H9 (cell line): ENCODE data around the gene KATNA1. TPM values are rescaled to one million over a fixed set of nuclear protein-coding genes. Genes with fewer than 3 reads are reported as not detected.

Experiments used
- DNase-seq: peaks from one replicate; pipeline ENCODE4 v3.0.0-alpha.2; 2017
- H2AFZ ChIP-seq: one replicate; pipeline ENCODE4 v1.6.1; 2013; ENCODE audit warnings: mild to moderate bottlenecking, low read length, control low read depth, moderate library complexity
- H2AK5ac ChIP-seq: 2 replicates; pipeline ENCODE4 v1.6.1; 2013; ENCODE audit warnings: low read length, control low read depth, mixed read lengths; ENCODE audit not compliant: insufficient read length
- H2BK120ac ChIP-seq: one replicate; pipeline ENCODE4 v1.6.1; 2013; ENCODE audit warnings: low read depth, mild to moderate bottlenecking, low read length, control low read depth, inconsistent platforms; ENCODE audit not compliant: poor library complexity, severe bottlenecking
- H2BK12ac ChIP-seq: 2 replicates; pipeline ENCODE4 v1.6.1; 2013; ENCODE audit warnings: low read length, control low read depth, mixed read lengths, low read depth; ENCODE audit not compliant: insufficient read length
- H2BK15ac ChIP-seq: 2 replicates; pipeline ENCODE4 v1.6.1; 2013; ENCODE audit warnings: low read depth, low read length, control low read depth
- H2BK20ac ChIP-seq: one replicate; pipeline ENCODE4 v1.6.1; 2013; ENCODE audit warnings: low read depth, mild to moderate bottlenecking, low read length, control low read depth, inconsistent platforms; ENCODE audit not compliant: poor library complexity, severe bottlenecking
- H2BK5ac ChIP-seq: 2 replicates; pipeline ENCODE4 v1.6.1; 2013; ENCODE audit warnings: low read length, control low read depth, mixed read lengths; ENCODE audit not compliant: insufficient read length
- H3K14ac ChIP-seq: 2 replicates; pipeline ENCODE4 v1.6.1; 2013; ENCODE audit warnings: low read length, control low read depth; ENCODE audit not compliant: insufficient read depth
- H3K18ac ChIP-seq: 2 replicates; pipeline ENCODE4 v1.6.1; 2013; ENCODE audit warnings: low read depth, mild to moderate bottlenecking, mixed read lengths, low read length, control low read depth; ENCODE audit not compliant: insufficient read length
- H3K23ac ChIP-seq: 2 replicates; pipeline ENCODE4 v1.6.1; 2013; ENCODE audit warnings: low read length, control low read depth, mixed read lengths, low read depth; ENCODE audit not compliant: insufficient read length
- H3K23me2 ChIP-seq: 2 replicates; pipeline ENCODE4 v1.6.1; 2013; ENCODE audit warnings: low read depth, mild to moderate bottlenecking, mixed read lengths, low read length, control low read depth; ENCODE audit not compliant: insufficient read length, poor library complexity, severe bottlenecking
- H3K27ac ChIP-seq: 2 replicates; pipeline ENCODE4 v1.5.1; 2013; ENCODE audit warnings: low read length, control low read depth, mixed read lengths, low read depth; ENCODE audit not compliant: insufficient read length
- H3K27me3 ChIP-seq: 2 replicates; pipeline ENCODE4 v1.6.1; 2013; ENCODE audit warnings: low read length, control low read depth, inconsistent platforms; ENCODE audit not compliant: insufficient read depth
- H3K4ac ChIP-seq: 2 replicates; pipeline ENCODE4 v1.6.1; 2013; ENCODE audit warnings: low read depth, mild to moderate bottlenecking, control low read depth, inconsistent platforms, low read length, moderate library complexity
- H3K4me1 ChIP-seq: 2 replicates; pipeline ENCODE4 v1.6.1; 2013; ENCODE audit warnings: low read length, control low read depth, inconsistent platforms; ENCODE audit not compliant: insufficient read depth
- H3K4me2 ChIP-seq: 2 replicates; pipeline ENCODE4 v1.6.1; 2013; ENCODE audit warnings: low read length, control low read depth, mixed read lengths; ENCODE audit not compliant: insufficient read length, insufficient read depth
- H3K56ac ChIP-seq: 2 replicates; pipeline ENCODE4 v1.6.1; 2013; ENCODE audit warnings: low read depth, mild to moderate bottlenecking, mixed read lengths, low read length, control low read depth; ENCODE audit not compliant: insufficient read length
- H3K79me1 ChIP-seq: 2 replicates; pipeline ENCODE4 v1.6.1; 2013; ENCODE audit warnings: low read depth, mild to moderate bottlenecking, moderate library complexity, low read length, control low read depth, inconsistent platforms; ENCODE audit not compliant: insufficient read depth, poor library complexity, severe bottlenecking
- H3K79me2 ChIP-seq: 2 replicates; pipeline ENCODE4 v1.6.1; 2013; ENCODE audit warnings: low read length, control low read depth, inconsistent platforms; ENCODE audit not compliant: insufficient read depth
- H3K9ac ChIP-seq: 2 replicates; pipeline ENCODE4 v1.6.1; 2013; ENCODE audit warnings: low read length, control low read depth, mixed read lengths; ENCODE audit not compliant: insufficient read length; ENCODE audit errors: extremely low read depth
- H3K9me3 ChIP-seq: one replicate; pipeline ENCODE4 v1.6.1; 2013; ENCODE audit warnings: low read depth, low read length, inconsistent platforms; ENCODE audit not compliant: control insufficient read depth
- H3T11ph ChIP-seq: one replicate; pipeline ENCODE4 v1.6.1; 2013; ENCODE audit warnings: mild to moderate bottlenecking, low read length, control low read depth, inconsistent platforms
- H4K20me1 ChIP-seq: one replicate; pipeline ENCODE4 v1.6.1; 2013; ENCODE audit not compliant: control insufficient read depth, insufficient read length, insufficient read depth
- H4K5ac ChIP-seq: 2 replicates; pipeline ENCODE4 v1.6.1; 2013; ENCODE audit warnings: low read depth, mild to moderate bottlenecking, mixed read lengths, low read length, control low read depth; ENCODE audit not compliant: insufficient read length
- H4K8ac ChIP-seq: replicated peaks from 2 replicates; pipeline ENCODE4 v1.6.1; 2013; ENCODE audit warnings: low read length, control low read depth, mixed read lengths, low read depth; ENCODE audit not compliant: insufficient read length
- H4K91ac ChIP-seq: 2 replicates; pipeline ENCODE4 v1.6.1; 2013; ENCODE audit warnings: low read depth, mild to moderate bottlenecking, moderate library complexity, mixed read lengths, low read length, control low read depth; ENCODE audit not compliant: insufficient read length
- H3K27ac Mint-ChIP-seq, 3 experiments: 2 replicates in 2 of 3; 3 replicates in 1 of 3; pipeline ENCODE4 v1.8.0; 2020 to 2021; ENCODE audit warnings: mixed read lengths in 3 of 3, mild to moderate bottlenecking in 1 of 3, moderate library complexity in 1 of 3
- H3K27me3 Mint-ChIP-seq: 2 replicates; pipeline ENCODE4 v1.8.0; 2021; ENCODE audit warnings: low read depth, mild to moderate bottlenecking, moderate library complexity, mixed read lengths
- H3K36me3 Mint-ChIP-seq, 3 experiments: 2 replicates in 2 of 3; 3 replicates in 1 of 3; pipeline ENCODE4 v1.8.0; 2020 to 2021; ENCODE audit warnings: low read depth in 3 of 3, mixed read lengths in 3 of 3; ENCODE audit not compliant: insufficient read depth in 1 of 3
- H3K4me1 Mint-ChIP-seq, 2 experiments: 2 replicates each; pipeline ENCODE4 v1.8.0; 2020; ENCODE audit warnings: mixed read lengths in 2 of 2
- H3K4me3 Mint-ChIP-seq, 2 experiments: 2 replicates in 1 of 2; 3 replicates in 1 of 2; pipeline ENCODE4 v1.8.0; 2020 to 2021; ENCODE audit warnings: mild to moderate bottlenecking in 2 of 2, mixed read lengths in 2 of 2, moderate library complexity in 1 of 2
- H3K9me3 Mint-ChIP-seq, 2 experiments: 2 replicates in 1 of 2; 3 replicates in 1 of 2; pipeline ENCODE4 v1.8.0; 2020; ENCODE audit warnings: mild to moderate bottlenecking in 2 of 2, mixed read lengths in 2 of 2, moderate library complexity in 1 of 2
- WGBS: extraction: QIAGEN DNeasy Blood & Tissue Kit; methylation state at CpG from one replicate; pipeline ENCODE4 v1.1.7; 2013; ENCODE audit warnings: missing lambda C conversion rate, low lambda C conversion rate, mixed read lengths; ENCODE audit not compliant: insufficient read length; ENCODE audit errors: extremely low coverage; 5-methylcytosine and 5-hydroxymethylcytosine counted together
- total RNA-seq: library from RNA; stranded (reverse); gene quantifications from 2 replicates; pipeline ENCODE4 v1.2.1, GENCODE V29; 2021
- TF ChIP-seq, protein P1 (sequence below): fragments of 200-600 bp; sonication (generic); conservative IDR thresholded peaks from 3 replicates; pipeline ENCODE4 v1.8.0; 2021; ENCODE audit warnings: antibody characterized with exemption, mild to moderate bottlenecking

Gene KATNA1
- total RNA-seq, 1 experiment from 2014 or later = 18.3 TPM

DNA sequence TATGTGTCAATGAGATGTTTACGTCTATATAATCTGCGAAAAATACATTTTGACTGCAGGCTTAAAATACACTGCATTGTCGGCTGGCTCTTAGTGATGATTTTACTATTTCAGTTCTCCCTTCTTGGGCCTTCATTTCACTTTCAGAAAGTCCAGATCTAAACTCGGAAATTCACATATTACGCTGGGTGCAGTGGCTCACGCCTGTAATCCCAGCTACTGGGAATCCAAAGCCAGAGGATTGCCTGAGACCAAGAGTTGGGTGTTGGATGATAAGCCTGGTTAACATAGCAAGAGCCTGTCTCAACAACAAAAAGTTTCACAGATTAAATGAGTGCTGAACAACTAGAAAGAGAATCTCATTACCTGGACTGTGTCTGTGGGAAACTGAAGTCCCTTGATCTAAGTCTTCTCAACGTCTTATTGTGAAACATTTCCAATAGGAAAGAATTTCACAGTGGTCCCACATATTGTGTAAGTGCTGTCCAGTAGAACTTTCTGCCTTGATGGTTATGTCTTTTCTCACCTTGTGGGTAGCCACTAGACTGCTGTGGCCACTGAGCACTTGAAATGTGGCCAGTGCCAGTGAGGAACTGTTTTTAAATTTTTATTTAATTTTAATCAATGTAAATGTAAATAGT lies 80.4 kb downstream of the KATNA1 start:
- Mint-ChIP-seq H3K4me1 (peaks cover 11 to 13% of the 10 kb centered on the region in 2 experiments), H3K27ac (no peak overlapping the region; a peak in 1 of 7 replicates), H3K9me3 (no peaks in the 10 kb centered on the region), H3K4me3 (peak overlapping the region; percentile 31 to 66; a peak in 4 of 5 replicates), H3K27me3 (peaks cover 4% of the 10 kb centered on the region), H3K36me3 (peaks cover 0 to 1% (median 0%) of the 10 kb centered on the region in 3 experiments; a peak in 2 of 7 replicates)
- H2BK12ac ChIP-seq = no peak overlapping the region
- H3K4me2 ChIP-seq = no peak overlapping the region
- no peak overlapping the region for H2AK5ac ChIP-seq
- no CpG with 5 or more reads among the region's 7 CpGs for WGBS
- no peak overlapping the region for H3K14ac ChIP-seq
- H3K9me3 ChIP-seq = no peaks in the 10 kb centered on the region
- H4K5ac ChIP-seq = no peak overlapping the region
- no peak overlapping the region for H3K18ac ChIP-seq
- peaks cover 4% of the 10 kb centered on the region for H3K23me2 ChIP-seq
- H2BK20ac ChIP-seq = no peak overlapping the region
- no peak overlapping the region for H2BK5ac ChIP-seq
- H3K27ac ChIP-seq = no peak overlapping the region
- no peaks in the 10 kb centered on the region for H3K27me3 ChIP-seq
- no peak overlapping the region for H2AFZ ChIP-seq
- no peak overlapping the region for H4K91ac ChIP-seq
- no peaks in the 10 kb centered on the region for H4K20me1 ChIP-seq
- peaks cover 11% of the 10 kb centered on the region; the same call in 1 of the 2 replicates for H3K79me2 ChIP-seq
- H3K4ac ChIP-seq = no peak overlapping the region
- peaks cover 2% of the 10 kb centered on the region for H3K79me1 ChIP-seq
- no peak overlapping the region for H3K56ac ChIP-seq
- TF ChIP-seq, protein P1, sequence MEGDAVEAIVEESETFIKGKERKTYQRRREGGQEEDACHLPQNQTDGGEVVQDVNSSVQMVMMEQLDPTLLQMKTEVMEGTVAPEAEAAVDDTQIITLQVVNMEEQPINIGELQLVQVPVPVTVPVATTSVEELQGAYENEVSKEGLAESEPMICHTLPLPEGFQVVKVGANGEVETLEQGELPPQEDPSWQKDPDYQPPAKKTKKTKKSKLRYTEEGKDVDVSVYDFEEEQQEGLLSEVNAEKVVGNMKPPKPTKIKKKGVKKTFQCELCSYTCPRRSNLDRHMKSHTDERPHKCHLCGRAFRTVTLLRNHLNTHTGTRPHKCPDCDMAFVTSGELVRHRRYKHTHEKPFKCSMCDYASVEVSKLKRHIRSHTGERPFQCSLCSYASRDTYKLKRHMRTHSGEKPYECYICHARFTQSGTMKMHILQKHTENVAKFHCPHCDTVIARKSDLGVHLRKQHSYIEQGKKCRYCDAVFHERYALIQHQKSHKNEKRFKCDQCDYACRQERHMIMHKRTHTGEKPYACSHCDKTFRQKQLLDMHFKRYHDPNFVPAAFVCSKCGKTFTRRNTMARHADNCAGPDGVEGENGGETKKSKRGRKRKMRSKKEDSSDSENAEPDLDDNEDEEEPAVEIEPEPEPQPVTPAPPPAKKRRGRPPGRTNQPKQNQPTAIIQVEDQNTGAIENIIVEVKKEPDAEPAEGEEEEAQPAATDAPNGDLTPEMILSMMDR = no peak
- no peak overlapping the region for H4K8ac ChIP-seq
- no peak overlapping the region for H3T11ph ChIP-seq
- H3K4me1 ChIP-seq = no peaks in the 10 kb centered on the region
- H3K23ac ChIP-seq = no peak overlapping the region
- no peak for DNase-seq
- no peak overlapping the region for H2BK120ac ChIP-seq
- no peak overlapping the region for H2BK15ac ChIP-seq
- no peak overlapping the region for H3K9ac ChIP-seq
